CD4-positive, alpha-beta T cell treated with Interleukin-10 for 1 hour (primary cell): Measurements from ENCODE around the gene SETD7.
A peak's percentile ranks its signal among the peaks of the same experiment; 100 is the strongest.
"Not testable (repeated sequence)": the region's sequence is repeated elsewhere in the genome, so short reads cannot be mapped to it uniquely, and the experiment has no call there.

Experiments used
- DNase-seq: peaks from one replicate; pipeline ENCODE4 v3.0.0-alpha.2; 2020

The SETD7 gene

DNA sequence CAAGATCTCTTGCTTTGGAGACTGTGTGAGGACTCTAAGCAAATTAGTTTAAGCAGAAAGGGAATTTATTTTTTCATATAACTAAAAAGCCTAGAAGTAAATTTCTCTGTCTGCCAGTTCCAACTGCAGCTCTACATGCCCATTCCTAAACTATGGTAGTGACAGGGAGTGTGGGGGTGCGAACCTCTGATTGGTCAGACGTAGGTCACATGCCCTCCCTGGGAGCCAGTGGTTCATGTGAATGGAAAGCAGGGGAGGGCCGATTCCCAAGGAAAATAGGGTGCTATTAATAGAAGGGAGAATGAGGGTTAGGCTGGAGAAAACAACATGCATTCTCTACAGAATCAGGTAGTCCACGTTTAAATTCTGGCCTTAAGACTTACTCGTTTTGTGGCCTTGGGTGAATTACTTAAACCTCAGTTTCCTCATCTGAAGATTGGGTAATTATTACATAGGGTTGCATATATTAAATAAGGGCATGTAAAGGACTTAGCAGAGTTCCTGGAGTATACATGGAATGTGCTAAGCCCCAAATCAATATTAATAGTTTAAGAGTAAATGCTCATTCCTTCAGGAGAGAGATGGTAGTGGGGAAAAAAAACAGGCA, 94.9 kb downstream of the SETD7 start:
- no peak for DNase-seq

DNA sequence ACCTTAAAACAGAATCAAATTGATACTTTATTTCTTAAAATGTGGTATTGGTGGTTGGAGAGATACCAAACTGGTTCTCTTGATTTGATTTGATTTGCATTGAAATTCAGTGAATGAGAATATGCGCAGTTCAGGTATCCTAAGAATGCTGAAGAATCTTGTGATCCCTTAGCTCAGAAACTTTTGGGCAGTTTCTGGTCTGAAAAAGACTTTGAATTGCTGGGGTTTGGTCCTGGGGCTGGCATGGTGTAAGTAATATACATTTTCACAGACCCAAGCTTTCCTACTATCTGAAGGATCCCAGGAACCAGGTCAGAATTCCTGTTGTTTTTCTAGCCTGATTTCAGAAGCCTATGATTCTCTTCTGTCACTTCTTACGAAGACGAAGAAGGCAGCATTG, 95.5 kb downstream of the SETD7 start:
- DNase-seq, result no peak

DNA sequence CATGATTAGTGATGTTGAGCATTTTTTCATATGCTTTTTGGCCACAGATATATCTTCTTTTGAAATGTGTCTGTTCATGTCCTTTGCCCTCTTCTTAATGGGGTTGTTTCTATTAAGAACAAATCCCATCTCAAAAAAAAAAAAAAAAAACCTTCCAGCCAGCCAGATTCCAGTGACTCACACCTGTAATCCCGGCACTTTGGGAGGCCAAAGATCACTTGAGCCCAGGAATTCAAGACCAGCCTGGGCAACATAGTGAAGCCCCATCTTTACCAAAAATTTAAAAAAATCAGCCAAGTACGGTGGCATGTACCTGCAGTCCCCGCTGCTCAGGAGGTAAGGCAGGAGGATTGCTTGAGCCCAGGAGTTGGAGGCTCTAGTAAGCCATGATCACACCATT, 97.0 kb downstream of the SETD7 start:
- DNase-seq, result no peak

DNA sequence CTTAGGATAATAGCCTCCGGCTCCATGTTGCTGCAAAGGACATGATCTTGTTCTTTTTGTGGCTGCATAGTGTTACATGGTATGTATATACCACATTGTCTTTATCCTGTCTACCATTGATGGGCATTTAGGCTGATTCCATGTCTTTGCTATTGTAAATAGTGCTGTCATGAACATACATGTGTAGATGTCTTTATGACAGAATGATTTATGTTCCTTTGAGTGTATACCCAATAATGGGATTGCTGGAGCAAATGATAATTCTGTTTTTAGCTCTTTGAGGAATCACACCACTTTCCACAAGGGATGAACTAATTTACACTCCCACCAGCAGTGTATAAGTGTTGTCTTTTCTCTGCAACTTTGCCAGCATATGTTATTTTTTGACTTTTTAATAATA, 97.5 kb downstream of the SETD7 start:
- DNase-seq, result no peak

DNA sequence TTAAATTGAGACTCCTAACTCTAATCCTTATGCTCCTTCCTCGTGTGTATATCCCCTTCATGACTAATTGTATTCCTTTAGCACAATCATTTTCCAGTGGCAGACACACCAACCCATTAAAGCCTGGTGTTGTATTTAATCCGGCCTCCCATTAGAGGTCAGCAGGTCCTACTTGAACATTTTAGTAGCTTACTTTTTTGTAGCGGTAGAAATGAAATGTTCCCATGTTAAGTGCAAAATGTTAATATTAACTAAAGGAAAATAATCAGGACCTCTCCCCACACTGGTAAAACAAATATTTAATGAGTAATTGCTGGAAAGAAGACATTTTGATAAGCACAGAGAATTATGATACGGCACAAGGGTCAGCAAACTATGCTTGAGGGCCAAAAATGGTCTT, 98.7 kb downstream of the SETD7 start:
- DNase-seq, result no peak

DNA sequence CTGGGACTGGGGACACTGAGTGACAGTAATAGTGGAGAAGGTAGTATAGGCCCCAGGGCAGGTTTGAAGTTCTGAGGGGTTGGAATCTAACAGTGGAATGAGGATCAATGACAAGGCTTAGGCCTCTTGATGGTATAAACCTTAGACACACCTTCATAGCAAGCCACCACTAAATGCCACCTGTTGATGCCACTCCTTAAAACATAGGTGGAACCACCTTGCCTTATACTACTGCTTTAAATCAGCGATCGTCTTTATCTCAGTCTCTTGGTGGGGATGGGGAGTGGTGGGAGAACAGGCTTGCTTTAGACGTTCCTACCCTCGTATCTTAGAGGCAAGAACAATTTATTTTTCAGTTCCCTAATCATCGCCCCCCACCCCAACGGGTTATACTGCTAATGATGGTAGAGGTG, 100.9 kb downstream of the SETD7 start:
- no peak for DNase-seq

DNA sequence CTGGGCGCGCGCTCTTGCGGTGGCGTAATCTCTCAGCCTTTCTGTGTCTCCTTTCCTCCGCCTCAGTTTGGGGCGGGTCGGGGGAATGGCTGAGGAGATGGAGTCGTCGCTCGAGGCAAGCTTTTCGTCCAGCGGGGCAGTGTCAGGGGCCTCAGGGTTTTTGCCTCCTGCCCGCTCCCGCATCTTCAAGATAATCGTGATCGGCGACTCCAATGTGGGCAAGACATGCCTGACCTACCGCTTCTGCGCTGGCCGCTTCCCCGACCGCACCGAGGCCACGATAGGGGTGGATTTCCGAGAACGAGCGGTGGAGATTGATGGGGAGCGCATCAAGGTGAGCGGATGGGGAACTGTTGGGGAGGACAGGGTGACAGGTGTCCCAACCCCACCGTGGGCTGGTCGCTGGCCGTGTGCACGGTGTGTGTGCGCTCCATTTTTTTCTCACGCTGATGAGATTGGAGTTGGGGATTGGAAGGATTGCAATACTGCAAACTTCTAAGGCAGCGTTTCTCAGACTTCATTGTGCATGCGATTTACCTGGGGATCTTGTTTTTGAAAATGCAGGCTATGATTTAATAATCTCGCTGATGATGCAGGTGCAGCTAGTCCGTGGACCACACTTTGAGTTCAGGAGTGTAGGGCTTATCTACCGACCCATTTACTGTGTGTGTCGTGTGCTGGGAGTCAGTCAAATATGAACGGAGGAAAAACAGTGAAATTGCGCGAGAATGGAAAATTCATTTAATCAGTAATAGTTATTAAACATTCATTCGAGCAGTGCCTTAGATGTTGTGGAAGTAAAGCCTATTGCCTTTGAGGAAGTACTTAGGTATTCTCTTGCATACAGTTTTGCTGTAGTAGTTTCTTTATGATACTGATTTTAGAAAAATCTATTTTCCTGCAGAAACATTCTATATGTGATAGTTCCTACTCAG, 101.6 kb downstream of the SETD7 start, which contains the start of gene RAB33B:
TSS of gene RAB33B (plus strand) at position 11 of the 935 bp plus-strand sequence. CDS start at position 86, 75 bp downstream.
- no peak for DNase-seq

DNA sequence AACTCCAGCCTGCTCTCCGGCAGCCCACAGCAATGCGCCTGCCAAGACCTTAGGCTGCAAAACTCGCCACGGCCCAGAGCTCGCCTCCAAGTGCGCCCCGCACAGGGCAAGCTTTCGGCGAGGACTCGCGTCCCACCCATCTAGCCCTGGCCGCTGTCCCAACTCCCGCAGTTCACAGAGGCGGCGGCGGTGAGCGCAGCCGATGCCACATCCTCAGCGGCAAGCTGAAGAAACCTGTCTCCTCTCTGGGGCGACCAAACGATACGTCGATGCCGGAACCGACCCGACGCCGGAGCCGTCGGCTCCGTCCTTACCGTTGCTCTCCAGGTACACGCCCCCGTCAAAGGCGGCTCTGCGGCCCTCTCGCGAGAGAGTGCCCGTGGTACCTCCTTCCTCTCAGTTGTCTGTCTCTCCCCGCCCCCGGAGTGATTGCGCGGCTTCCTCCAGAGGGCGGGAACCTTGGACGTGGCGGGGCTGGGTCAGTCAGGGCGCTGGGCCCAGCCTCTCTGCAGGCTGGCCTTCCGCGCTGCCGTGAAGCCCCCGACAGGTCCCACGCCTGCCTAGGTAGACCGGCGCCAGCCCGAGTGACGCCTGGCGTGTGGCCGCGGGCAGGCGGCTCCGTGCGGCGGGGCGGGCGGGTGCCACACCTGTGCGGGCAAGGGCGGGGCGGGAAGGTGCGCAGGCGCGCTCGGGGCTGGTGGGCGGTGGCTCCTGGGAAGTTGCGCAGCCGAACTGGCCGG, 102.5 kb downstream of the SETD7 start:
- peak; percentile 96 for DNase-seq

DNA sequence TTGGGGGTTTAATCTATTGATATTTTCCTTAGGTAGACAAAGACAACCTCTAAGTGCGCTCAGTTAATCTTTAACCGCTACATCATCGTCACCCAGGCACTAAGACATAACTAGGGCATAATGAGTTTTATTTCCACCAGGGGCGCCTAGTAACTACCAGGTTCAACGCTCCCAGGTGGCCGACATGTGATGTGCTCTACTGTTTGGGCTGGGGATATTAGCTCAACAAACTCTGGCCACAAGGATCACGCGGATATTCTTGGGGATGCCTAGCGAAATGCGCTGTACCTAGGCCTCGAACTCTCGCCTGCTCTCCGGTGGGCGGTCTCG, 103.0 kb downstream of the SETD7 start:
- peak; percentile 86 for DNase-seq

DNA sequence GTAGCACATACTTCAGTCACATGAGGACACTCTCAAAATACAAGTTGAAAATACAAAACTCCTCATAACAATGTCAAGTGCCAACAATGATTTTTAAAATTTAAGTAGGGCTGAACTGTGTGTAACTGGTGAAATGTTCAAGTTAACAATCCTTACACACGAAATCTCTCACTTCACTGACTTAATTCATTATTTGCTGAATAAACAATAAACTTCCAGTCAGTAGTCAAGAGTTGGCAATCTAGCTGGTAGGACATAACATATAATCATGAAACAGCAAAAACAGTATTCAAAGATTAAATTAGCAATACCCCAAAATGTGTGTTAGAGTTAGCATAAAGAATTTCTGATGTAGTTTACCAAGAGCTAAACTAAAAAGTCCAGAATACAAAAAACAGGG, 104.0 kb downstream of the SETD7 start:
- DNase-seq, result no peak

DNA sequence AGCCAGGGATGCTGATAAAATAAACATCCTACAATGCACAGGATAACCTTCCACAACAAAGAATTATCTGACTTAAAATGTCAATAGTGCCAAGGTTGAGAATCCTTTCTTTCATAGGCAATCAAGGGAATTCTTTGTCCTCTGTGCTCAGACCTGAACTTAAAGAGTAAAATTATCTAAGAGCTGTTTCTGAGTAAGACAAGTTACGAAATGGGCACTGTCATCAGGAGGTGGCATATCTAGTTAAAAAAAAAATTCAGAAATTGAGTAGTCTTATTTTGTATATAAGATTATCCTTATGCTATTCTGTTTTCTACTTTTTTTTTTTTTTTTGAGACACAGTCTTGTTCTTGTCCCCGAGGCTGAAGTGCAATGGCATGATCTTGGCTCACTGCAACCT, 105.4 kb downstream of the SETD7 start:
- no peak for DNase-seq

DNA sequence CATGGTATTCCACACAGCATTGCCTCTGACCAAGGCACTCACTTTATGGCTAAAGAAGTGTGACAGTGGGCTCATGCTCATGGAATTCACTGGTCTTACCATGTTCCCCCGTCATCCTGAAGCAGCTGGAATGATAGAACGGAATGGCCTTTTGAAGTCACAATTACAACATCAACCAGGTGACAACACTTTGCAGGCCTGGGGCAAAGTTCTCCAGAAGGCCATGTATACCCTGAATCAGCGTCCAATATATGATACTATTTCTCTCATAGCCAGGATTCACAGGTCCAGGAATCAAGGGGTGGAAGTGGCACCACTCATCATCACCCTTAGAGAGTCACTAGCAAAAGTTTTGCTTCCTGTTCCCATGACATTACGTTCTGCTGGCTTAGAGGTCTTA, 108.9 kb downstream of the SETD7 start:
- DNase-seq, result not testable (repeated sequence)
